Mesodermal cell (in vitro differentiated cells): ENCODE results near the gene FBXO36.

Experiments
- H3K27ac ChIP-seq: 2 replicates; pipeline ENCODE4 v1.7.0; 2013; ENCODE audit warnings: mild to moderate bottlenecking, low read depth, low read length, moderate library complexity; ENCODE audit not compliant: severe bottlenecking
- H3K36me3 ChIP-seq: 2 replicates; pipeline ENCODE4 v1.7.1; 2013; ENCODE audit warnings: mild to moderate bottlenecking, low read length, moderate library complexity; ENCODE audit not compliant: control insufficient read depth, insufficient read depth
- H3K4me1 ChIP-seq: one replicate; pipeline ENCODE4 v1.7.1; 2013; ENCODE audit warnings: mild to moderate bottlenecking, low read length; ENCODE audit not compliant: insufficient read depth, control insufficient read depth, poor library complexity, severe bottlenecking
- H3K4me3 ChIP-seq: 2 replicates; pipeline ENCODE4 v1.7.0; 2013; ENCODE audit warnings: low read length, control low read depth, mild to moderate bottlenecking; ENCODE audit not compliant: insufficient read depth, poor library complexity, severe bottlenecking; ENCODE audit errors: extremely low read depth
- H3K9me3 ChIP-seq: 2 replicates; pipeline ENCODE4 v1.7.1; 2013; ENCODE audit warnings: mild to moderate bottlenecking, low read length, moderate library complexity; ENCODE audit not compliant: control insufficient read depth
- WGBS, 2 experiments: methylation state at CpG; one replicate each; pipeline ENCODE4 v1.1.5; 2013; ENCODE audit warnings: missing lambda C conversion rate in 2 of 2; ENCODE audit not compliant: insufficient coverage in 2 of 2; 5-methylcytosine and 5-hydroxymethylcytosine counted together

FBXO36 gene

GRCh38 chr2:229969921-229970320 lies 47.6 kb downstream of the FBXO36 start:
- Histone ChIP-seq H3K27ac (no peak overlapping the region), H3K36me3 (no peaks in the 10 kb centered on the region), H3K4me1 (peaks cover 2% of the 10 kb centered on the region), H3K9me3 (no peaks in the 10 kb centered on the region), H3K4me3 (no peak overlapping the region)
- whole genome bisulfite sequencing, 2 experiments, result 100% methylated on average over 1 of the region's 3 CpGs; no CpG with 5 or more reads in 1 of the 2 experiments

DNA sequence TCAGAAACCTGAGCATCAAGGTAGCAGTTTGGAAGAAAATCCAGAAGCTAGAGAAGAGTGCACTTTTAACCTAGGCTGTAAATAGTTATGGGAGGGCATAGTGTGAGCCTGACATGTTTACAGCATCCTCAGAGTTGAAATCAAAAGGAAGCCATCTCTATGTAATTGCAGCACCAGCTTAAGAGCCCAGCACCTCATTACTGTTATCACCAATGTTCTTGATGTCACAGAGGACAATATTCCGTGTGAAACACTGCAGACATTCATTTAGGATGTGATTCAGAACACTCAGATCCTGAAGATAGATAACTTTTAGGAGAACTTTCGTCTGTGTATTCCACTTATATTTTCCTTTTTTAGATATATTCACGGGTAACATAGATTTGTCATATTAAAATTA lies 48.1 kb downstream of the FBXO36 start:
- Histone ChIP-seq H3K36me3 (no peaks in the 10 kb centered on the region), H3K4me1 (peaks cover 2% of the 10 kb centered on the region), H3K27ac (no peak overlapping the region), H3K4me3 (no peak overlapping the region), H3K9me3 (no peaks in the 10 kb centered on the region)
- 80 to 86% methylated on average over 1 of the region's 3 CpGs for WGBS, 2 experiments

- WGBS, 2 experiments, result 60% methylated on average over 1 of the region's 3 CpGs; no CpG with 5 or more reads in 1 of the 2 experiments
- H3K27ac ChIP-seq, result no peak overlapping the region
- no peaks in the 10 kb centered on the region for H3K36me3 ChIP-seq
- H3K4me1 ChIP-seq, result peaks cover 2% of the 10 kb centered on the region
- no peak overlapping the region for H3K4me3 ChIP-seq
- H3K9me3 ChIP-seq, result no peaks in the 10 kb centered on the region
Measured at GRCh38 chr2:229971298-229971790, 49.0 kb downstream of the FBXO36 start.

GRCh38 chr2:229974266-229974665 lies 52.0 kb downstream of the FBXO36 start:
- no peaks in the 10 kb centered on the region for H3K36me3 ChIP-seq
- H3K4me3 ChIP-seq, result no peak overlapping the region
- peaks cover 2% of the 10 kb centered on the region for H3K4me1 ChIP-seq
- WGBS, 2 experiments, result 88 to 90% methylated on average over 4 to 5 of the region's 6 CpGs
- H3K9me3 ChIP-seq, result no peaks in the 10 kb centered on the region
- H3K27ac ChIP-seq, result no peak overlapping the region

DNA sequence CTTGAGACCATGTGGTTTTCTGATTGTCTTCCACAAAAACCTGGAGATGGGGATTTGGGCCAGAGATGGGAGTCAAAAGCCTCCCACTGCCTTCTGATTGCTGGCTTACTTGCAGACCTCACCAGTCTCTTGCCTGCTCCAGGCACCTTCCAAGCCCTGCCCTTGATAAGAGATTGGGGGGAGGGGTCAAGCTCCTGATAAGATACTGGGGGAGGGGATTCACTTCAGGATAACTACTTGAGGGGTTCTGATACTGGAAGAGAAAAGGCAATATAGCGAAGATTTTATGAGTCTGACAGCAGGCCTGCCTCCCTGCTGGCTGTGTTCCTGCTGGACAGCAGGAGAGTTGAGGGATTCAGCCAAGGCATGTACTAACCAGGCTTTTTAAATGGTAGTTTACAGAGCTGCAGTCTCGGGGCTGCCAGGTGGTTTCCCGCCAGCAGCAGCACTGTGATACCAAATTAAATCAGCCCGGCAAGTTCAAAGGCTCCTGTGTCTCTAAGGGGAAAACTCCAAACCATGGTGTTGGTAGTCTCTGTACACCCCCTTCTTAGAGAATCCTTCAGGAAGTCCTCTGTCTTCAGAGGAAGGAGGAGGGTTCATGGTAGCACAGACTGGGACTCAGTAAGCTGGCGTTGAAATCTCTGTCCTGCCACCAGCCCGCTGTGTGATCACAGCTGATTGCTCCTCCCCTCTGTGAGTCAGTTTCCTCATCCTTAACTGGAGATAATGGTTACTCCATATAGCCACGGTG lies 58.3 kb downstream of the FBXO36 start:
- peaks cover 6% of the 10 kb centered on the region for H3K4me1 ChIP-seq
- H3K27ac ChIP-seq, result peak overlapping the region; percentile 79
- H3K9me3 ChIP-seq, result no peaks in the 10 kb centered on the region
- H3K4me3 ChIP-seq, result no peak overlapping the region
- 46 to 65% methylated on average over 6 to 7 of the region's 7 CpGs for WGBS, 2 experiments
- no peaks in the 10 kb centered on the region for H3K36me3 ChIP-seq

DNA sequence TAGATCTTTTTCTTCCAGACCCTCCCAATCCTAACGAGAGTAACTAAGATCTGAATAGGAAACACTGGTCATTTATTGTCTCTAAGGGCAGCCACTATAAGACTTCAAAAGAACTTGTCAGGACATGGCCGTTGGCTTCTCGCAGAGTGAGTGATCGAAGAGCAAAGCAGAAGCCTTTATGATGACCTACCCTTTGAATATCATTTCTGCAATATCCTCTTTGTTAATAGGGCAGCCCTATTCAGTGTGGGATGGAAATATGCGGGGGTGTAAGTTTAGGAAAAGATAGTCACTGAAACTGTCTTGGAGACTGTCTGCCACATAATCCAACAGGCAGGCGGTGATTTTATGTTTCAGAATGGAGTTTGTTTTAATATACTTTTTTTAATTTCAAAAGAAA lies 70.9 kb downstream of the FBXO36 start:
- Histone ChIP-seq H3K4me1 (no peaks in the 10 kb centered on the region), H3K4me3 (no peak overlapping the region), H3K36me3 (no peaks in the 10 kb centered on the region), H3K27ac (no peak overlapping the region), H3K9me3 (no peaks in the 10 kb centered on the region)
- 83 to 85% methylated on average over 1 to 2 of the region's 6 CpGs for WGBS, 2 experiments

DNA sequence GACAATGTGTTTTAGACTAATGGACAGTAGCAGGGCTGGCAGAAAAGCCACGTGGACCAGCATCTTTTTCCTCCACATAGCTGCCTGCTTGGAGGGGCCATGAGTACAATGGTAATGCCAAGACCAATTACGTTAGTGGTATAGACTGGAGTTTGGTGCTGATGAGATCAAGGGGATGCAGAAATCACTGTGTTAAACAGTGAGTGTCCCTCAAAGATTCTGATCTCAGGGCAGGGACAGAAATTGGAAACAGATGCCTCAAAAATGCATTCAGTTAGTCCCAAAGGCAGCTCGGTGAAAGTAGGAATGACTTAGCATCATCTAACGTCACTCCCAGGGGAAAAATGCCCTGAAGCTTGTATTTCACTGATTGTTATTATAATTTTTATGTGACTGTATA lies 74.0 kb downstream of the FBXO36 start:
- Histone ChIP-seq H3K36me3 (no peaks in the 10 kb centered on the region), H3K4me1 (no peaks in the 10 kb centered on the region), H3K4me3 (no peak overlapping the region), H3K27ac (no peak overlapping the region), H3K9me3 (no peaks in the 10 kb centered on the region)
- 79 to 100% methylated on average over 2 to 3 of the region's 4 CpGs for WGBS, 2 experiments

- no peaks in the 10 kb centered on the region for H3K4me1 ChIP-seq
- no peaks in the 10 kb centered on the region for H3K36me3 ChIP-seq
- WGBS, 2 experiments, result 92 to 100% methylated on average over 1 of the region's 3 CpGs
- no peak overlapping the region for H3K27ac ChIP-seq
- no peak overlapping the region for H3K4me3 ChIP-seq
- no peaks in the 10 kb centered on the region for H3K9me3 ChIP-seq
Measured at GRCh38 chr2:229997565-229997964, 75.3 kb downstream of the FBXO36 start.

GRCh38 chr2:230000118-230000841 lies 78.0 kb downstream of the FBXO36 start:
- H3K27ac ChIP-seq, result no peak overlapping the region
- WGBS, 2 experiments, result 90% methylated on average over 2 of the region's 6 CpGs; no CpG with 5 or more reads in 1 of the 2 experiments

DNA sequence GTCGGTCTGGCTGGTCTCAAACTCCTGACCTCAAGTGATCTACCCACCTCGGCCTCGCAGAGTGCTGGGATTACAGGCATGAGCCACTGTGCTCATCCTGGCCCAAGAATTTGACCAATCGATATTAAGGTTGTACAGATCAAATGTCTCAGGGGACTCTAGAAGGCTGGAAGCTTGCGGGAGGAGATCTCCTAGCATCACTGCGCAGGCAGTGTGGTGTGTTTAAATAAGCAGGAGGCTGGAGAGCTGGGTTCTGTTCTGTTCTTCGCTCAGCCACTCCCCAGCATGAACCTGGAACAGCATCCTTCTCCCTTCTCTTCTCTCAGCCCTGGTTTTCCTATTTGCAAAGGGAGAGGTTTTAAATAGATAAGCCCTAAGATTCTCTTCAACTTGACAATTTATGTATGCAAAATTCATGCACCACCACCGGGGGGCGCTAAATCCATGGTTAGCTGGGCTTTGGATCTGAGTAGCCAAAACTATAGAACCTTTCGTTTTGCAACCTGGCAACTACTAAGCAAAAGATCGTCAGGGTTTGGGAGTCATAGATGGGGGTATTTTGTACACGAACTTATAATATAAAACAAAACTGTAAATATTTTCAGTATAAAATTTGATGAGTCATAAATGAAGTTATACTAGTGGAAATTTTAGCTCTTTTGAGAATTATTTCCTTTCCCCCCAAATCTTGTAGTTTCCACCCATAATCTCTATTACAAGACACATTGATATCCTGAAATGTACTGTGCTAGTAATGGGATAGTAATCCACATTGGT lies 85.8 kb downstream of the FBXO36 start:
- Histone ChIP-seq H3K27ac (no peak overlapping the region), H3K4me1 (peaks cover 2% of the 10 kb centered on the region), H3K36me3 (no peaks in the 10 kb centered on the region), H3K9me3 (no peaks in the 10 kb centered on the region), H3K4me3 (no peak overlapping the region)
- WGBS, 2 experiments, result 64 to 79% methylated on average over 5 to 7 of the region's 12 CpGs

More at GRCh38 chr2:230000118-230000841, 78.0 kb downstream of the FBXO36 start:
- no peaks in the 10 kb centered on the region for H3K9me3 ChIP-seq
- H3K36me3 ChIP-seq, result no peaks in the 10 kb centered on the region
- H3K4me1 ChIP-seq, result no peaks in the 10 kb centered on the region
- H3K4me3 ChIP-seq, result no peak overlapping the region
